SK-N-SH (cell line): ENCODE results near the gene ISYNA1. TPM values are rescaled to one million over a fixed set of nuclear protein-coding genes. Genes with fewer than 3 reads are reported as not detected.

ENCODE experiments used
- CTCF ChIA-PET: fragments of 300-600, 350-600 bp; formaldehyde crosslinking; extraction: SDS; loops from one replicate; lab custom pipeline; 2021; lab: Yijun Ruan, JAX
- POLR2A ChIA-PET: fragments of 350-600 bp; sonication (Branson Sonifier 250); formaldehyde crosslinking; extraction: SDS; loops from one replicate; lab custom pipeline; 2020; ENCODE audit warnings: antibody characterized with exemption, inconsistent platforms; lab: Yijun Ruan, JAX
- DNase-seq: peaks from one replicate; pipeline ENCODE4 v3.0.0; 2012
- H2AFZ ChIP-seq: fragments of 200-600 bp; sonication (generic); 2 replicates; pipeline ENCODE4 v1.8.1; 2016; ENCODE audit warnings: antibody characterized with exemption, mild to moderate bottlenecking, low read depth
- H3F3A ChIP-seq: fragments of 200-600 bp; sonication (generic); replicated peaks from 2 replicates; pipeline ENCODE3; 2016; ENCODE audit warnings: antibody characterized with exemption, mild to moderate bottlenecking; ENCODE audit not compliant: insufficient read depth
- H3K27ac ChIP-seq, 2 experiments: fragments of 200-500 bp in 1 of 2; fragments of 200-600 bp in 1 of 2; sonication (Bioruptor generic) in 1 of 2; sonication (generic), shearing (Covaris generic) in 1 of 2; 2 replicates each; pipeline versions ENCODE4 v1.5.1 to v1.6.1; 2014 to 2016; ENCODE audit warnings: low read depth in 2 of 2, inconsistent platforms in 1 of 2, low read length in 1 of 2, mild to moderate bottlenecking in 1 of 2, mixed read lengths in 1 of 2
- H3K27me3 ChIP-seq: fragments of 200-600 bp; sonication (generic), shearing (Covaris generic); 2 replicates; pipeline ENCODE4 v1.6.1; 2016; ENCODE audit warnings: mixed run types; ENCODE audit not compliant: insufficient read depth
- H3K36me3 ChIP-seq, 2 experiments: fragments of 200-500 bp in 1 of 2; fragments of 200-600 bp in 1 of 2; sonication (Bioruptor generic) in 1 of 2; sonication (generic) in 1 of 2; replicated peaks in 1 of 2; 2 replicates each; pipeline versions ENCODE3 to v1.5.1; 2014 to 2016; ENCODE audit warnings: low read length in 1 of 2, mild to moderate bottlenecking in 1 of 2; ENCODE audit not compliant: insufficient read depth in 2 of 2, control insufficient read depth in 1 of 2
- H3K4me1 ChIP-seq, 2 experiments: fragments of 200-500 bp in 1 of 2; fragments of 200-600 bp in 1 of 2; sonication (Bioruptor generic) in 1 of 2; sonication (generic), shearing (Covaris generic) in 1 of 2; 2 replicates each; pipeline versions ENCODE4 v1.5.1 to v1.6.1; 2014 to 2016; ENCODE audit warnings: low read depth in 1 of 2, low read length in 1 of 2, mixed run types in 1 of 2; ENCODE audit not compliant: insufficient read depth in 2 of 2, control insufficient read depth in 1 of 2
- H3K4me2 ChIP-seq: fragments of 200-600 bp; sonication (generic), shearing (Covaris generic); 2 replicates; pipeline ENCODE4 v1.6.1; 2017; ENCODE audit warnings: mixed run types
- H3K4me3 ChIP-seq, 2 experiments: fragments of 200-500 bp in 1 of 2; fragments of 200-600 bp in 1 of 2; sonication (Bioruptor generic) in 1 of 2; sonication (generic), shearing (Covaris generic) in 1 of 2; 2 replicates each; pipeline versions ENCODE4 v1.5.1 to v1.8.1; 2014 to 2016; ENCODE audit warnings: low read depth in 2 of 2, inconsistent platforms in 1 of 2, low read length in 1 of 2, mild to moderate bottlenecking in 1 of 2, mixed read lengths in 1 of 2, moderate library complexity in 1 of 2
- H3K79me2 ChIP-seq: fragments of 200-600 bp; sonication (generic); 2 replicates; pipeline ENCODE4 v1.8.1; 2017; ENCODE audit warnings: mild to moderate bottlenecking; ENCODE audit not compliant: insufficient read depth
- H3K9ac ChIP-seq: fragments of 200-600 bp; sonication (generic); 2 replicates; pipeline ENCODE4 v1.6.1; 2017; ENCODE audit warnings: mixed run types
- H3K9me2 ChIP-seq: fragments of 200-600 bp; sonication (generic); 2 replicates; pipeline ENCODE4 v1.6.1; 2017; ENCODE audit warnings: mixed run types
- H3K9me3 ChIP-seq: fragments of 200-600 bp; sonication (generic); 2 replicates; pipeline ENCODE4 v1.6.1; 2017; ENCODE audit warnings: mixed run types, mild to moderate bottlenecking, moderate library complexity
- H4K20me1 ChIP-seq: fragments of 200-600 bp; sonication (generic); 2 replicates; pipeline ENCODE4 v1.6.1; 2017; ENCODE audit warnings: mild to moderate bottlenecking, mixed run types; ENCODE audit not compliant: insufficient read depth
- CTCF ChIP-seq: fragments of 200-600 bp; sonication (generic); IDR thresholded peaks from 2 replicates; pipeline ENCODE4 v1.6.1; 2017; ENCODE audit warnings: antibody characterized with exemption, mild to moderate bottlenecking, moderate library complexity
- EP300 ChIP-seq, 2 experiments: IDR thresholded peaks; 2 replicates each; pipeline versions ENCODE4 v1.4.0 to v1.6.1; 2012; ENCODE audit warnings: borderline replicate concordance in 1 of 2, low read depth in 1 of 2, low read length in 1 of 2
- FOSL2 ChIP-seq: IDR thresholded peaks from 2 replicates; pipeline ENCODE4 v1.4.0; 2012; ENCODE audit warnings: low read depth, mild to moderate bottlenecking, moderate library complexity, borderline replicate concordance
- JUND ChIP-seq: IDR thresholded peaks from 2 replicates; pipeline ENCODE4 v1.4.0; 2012
- MXI1 ChIP-seq: IDR thresholded peaks from 2 replicates; pipeline ENCODE4 v1.6.1; 2012; ENCODE audit warnings: mild to moderate bottlenecking, low read depth, low read length, improper control_type of control experiment
- RCOR1 ChIP-seq: fragments of 150-350 bp; IDR thresholded peaks from 2 replicates; pipeline ENCODE4 v1.6.1; 2017; ENCODE audit warnings: antibody characterized with exemption, low read length
- RXRA ChIP-seq: IDR thresholded peaks from 2 replicates; pipeline ENCODE4 v1.4.0; 2012; ENCODE audit warnings: low read depth, mild to moderate bottlenecking, borderline replicate concordance
- TCF12 ChIP-seq: IDR thresholded peaks from 2 replicates; pipeline ENCODE4 v1.4.0; 2012
- TEAD4 ChIP-seq: IDR thresholded peaks from 2 replicates; pipeline ENCODE4 v1.4.0; 2012; ENCODE audit warnings: mild to moderate bottlenecking, borderline replicate concordance; ENCODE audit not compliant: insufficient read depth
- USF2 ChIP-seq: fragments of 150-350 bp; IDR thresholded peaks from 2 replicates; pipeline ENCODE4 v1.6.1; 2017; ENCODE audit warnings: antibody characterized with exemption, low read length, low read depth, borderline replicate concordance
- WGBS: methylation state at CpG from one replicate; pipeline ENCODE4 v1.1.6; 2017; ENCODE audit warnings: low lambda C conversion rate; 5-methylcytosine and 5-hydroxymethylcytosine counted together
- polyA plus RNA-seq, 3 experiments: library from polyadenylated mRNA; depleted of rRNA; stranded (reverse); fragments of >200 nt; gene quantifications; 2 replicates each; pipeline ENCODE4 v1.2.3, GENCODE V29; 2012
- TF ChIP-seq, protein P1 (sequence below): IDR thresholded peaks from 2 replicates; pipeline ENCODE4; 2012
- TF ChIP-seq, protein P2 (sequence below): IDR thresholded peaks from 2 replicates; pipeline ENCODE4 v1.4.0; 2012; ENCODE audit warnings: low read depth

ISYNA1 gene
- 48.0 and 49.4 TPM in 2 replicates for polyA plus RNA-seq (2012; rRNA removed)
- polyA plus RNA-seq (2012; cell fraction: cytosol; rRNA removed) = 10.9 and 17.3 TPM in 2 replicates
- polyA plus RNA-seq (2012; cell fraction: nucleus; rRNA removed) = 216 and 280 TPM in 2 replicates

DNA sequence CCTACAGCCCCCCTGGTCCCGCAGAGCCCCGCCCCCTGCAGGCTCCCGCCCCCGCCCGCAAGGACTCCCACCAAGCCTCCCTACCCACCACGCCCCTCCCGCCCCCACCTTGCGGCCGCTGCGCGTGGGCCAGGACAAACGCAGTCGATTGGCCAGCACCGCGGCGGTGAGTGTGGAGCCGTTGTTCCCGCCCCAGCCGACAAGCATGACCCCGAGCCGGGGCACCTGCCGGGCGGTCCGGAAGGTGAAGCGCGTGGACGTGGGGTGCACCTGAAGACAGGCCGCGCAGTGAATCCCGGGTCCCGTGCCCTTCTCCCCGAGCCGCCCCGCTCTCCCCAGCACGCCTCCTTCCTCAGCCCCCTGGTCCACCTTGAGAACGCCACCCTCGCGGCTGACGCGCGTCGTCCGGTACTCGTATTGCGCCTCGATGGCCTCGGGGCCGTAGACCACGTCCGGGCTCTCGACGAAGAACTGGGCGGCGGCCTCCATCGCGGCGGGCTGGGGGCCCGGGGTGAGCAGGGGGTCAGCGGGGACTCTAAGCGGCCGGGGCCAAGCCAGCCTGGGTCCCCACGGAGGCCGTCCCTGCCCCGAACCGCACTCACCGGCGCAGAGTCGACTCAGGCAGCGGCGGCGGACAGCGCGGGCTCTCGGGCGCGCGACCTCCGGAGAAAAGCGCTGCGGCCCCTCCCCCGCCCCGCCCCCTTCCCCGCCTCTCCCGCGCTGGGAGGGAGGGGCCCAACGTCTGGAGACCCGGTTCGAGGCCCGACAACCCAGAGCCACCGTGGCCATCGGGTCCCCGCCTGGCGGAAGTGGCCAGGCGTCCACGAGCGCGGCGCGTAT, at the start of gene ISYNA1:
Gene ISYNA1, minus strand, starts transcription at position 643 of the 840 bp plus-strand sequence. Its CDS starts 154 bp downstream, at position 489.
- H3K79me2 ChIP-seq = no peaks in the 10 kb centered on the region
- no peaks in the 10 kb centered on the region for H3K27me3 ChIP-seq
- WGBS = 38% methylated on average over 10 of the region's 99 CpGs
- no peak for TF ChIP-seq TCF12
- peak; percentile 14; the same call in 1 of the 2 replicates for TF ChIP-seq MXI1
- TF ChIP-seq, protein P1, sequence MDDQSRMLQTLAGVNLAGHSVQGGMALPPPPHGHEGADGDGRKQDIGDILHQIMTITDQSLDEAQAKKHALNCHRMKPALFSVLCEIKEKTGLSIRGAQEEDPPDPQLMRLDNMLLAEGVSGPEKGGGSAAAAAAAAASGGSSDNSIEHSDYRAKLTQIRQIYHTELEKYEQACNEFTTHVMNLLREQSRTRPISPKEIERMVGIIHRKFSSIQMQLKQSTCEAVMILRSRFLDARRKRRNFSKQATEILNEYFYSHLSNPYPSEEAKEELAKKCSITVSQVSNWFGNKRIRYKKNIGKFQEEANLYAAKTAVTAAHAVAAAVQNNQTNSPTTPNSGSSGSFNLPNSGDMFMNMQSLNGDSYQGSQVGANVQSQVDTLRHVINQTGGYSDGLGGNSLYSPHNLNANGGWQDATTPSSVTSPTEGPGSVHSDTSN = no peak
- TF ChIP-seq RCOR1 = no peak
- no peak for TF ChIP-seq JUND
- TF ChIP-seq, protein P2, sequence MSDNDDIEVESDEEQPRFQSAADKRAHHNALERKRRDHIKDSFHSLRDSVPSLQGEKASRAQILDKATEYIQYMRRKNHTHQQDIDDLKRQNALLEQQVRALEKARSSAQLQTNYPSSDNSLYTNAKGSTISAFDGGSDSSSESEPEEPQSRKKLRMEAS = peak; percentile 60; the same call in 1 of the 2 replicates
- peak within 1 kb of the TSS; percentile 32 to 82; a peak in 3 of 4 replicates for H3K27ac ChIP-seq
- no peaks in the 10 kb centered on the region for H4K20me1 ChIP-seq
- H3K9me3 ChIP-seq = no peaks in the 10 kb centered on the region
- H3K4me3 ChIP-seq = peak within 1 kb of the TSS; percentile 62 to 65
- H3F3A ChIP-seq = peaks cover 19% of the 10 kb centered on the region
- CTCF ChIA-PET = interaction anchor here (0.6 to 3.9 kb wide), 7 partner anchors 11 to 583 kb away, joined by 3 to 30 read pairs (median 4); no protein-coding TSS in a partner anchor
- POLR2A ChIA-PET = interaction anchor here (0.9 kb wide), 1 partner anchor 21 kb away, joined by 3 read pairs; no protein-coding TSS in a partner anchor
- peak within 1 kb of the TSS; percentile 87 for H3K4me2 ChIP-seq
- peak; percentile 94 for DNase-seq
- peaks cover 0 to 3% of the 10 kb centered on the region in 2 experiments for H3K36me3 ChIP-seq
- peaks cover 0 to 25% of the 10 kb centered on the region in 2 experiments; a peak in 2 of 4 replicates for H3K4me1 ChIP-seq
- H3K9me2 ChIP-seq = no peaks in the 10 kb centered on the region
- peak within 1 kb of the TSS; percentile 51 for H3K9ac ChIP-seq
- H2AFZ ChIP-seq = no peak within 1 kb of the TSS

DNA sequence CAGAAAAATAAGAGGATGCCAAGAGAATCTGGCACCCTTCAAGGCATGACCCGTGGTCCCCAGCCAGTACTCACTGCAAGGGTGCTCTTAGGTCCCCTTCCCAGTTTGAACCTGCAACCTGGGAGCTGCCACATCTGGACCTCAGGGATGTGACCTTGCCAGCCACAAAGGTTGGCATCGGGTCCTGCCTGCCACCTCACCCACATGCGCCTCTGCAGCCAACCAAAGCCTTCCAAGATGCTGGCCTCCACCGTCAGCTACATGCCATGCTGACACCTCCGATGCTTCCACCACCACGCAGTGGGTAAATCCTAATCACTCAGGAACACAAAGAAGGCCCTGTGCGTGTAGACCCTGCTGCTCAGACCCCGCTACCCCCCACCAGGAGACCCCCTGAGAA, 48.8 kb upstream of the ISYNA1 start:
- ChIA-PET POLR2A (no interaction called here), CTCF (interaction anchor here (0.8 to 4.7 kb wide), 9 partner anchors 11 to 361 kb away, joined by 3 to 29 read pairs (median 14); partner anchors contain the start of genes ELL and REX1BD)
- no peak for DNase-seq
- Histone ChIP-seq H2AFZ (no peak overlapping the region), H3K4me2 (peak overlapping the region; percentile 60; the same call in 1 of the 2 replicates), H3K9me3 (no peaks in the 10 kb centered on the region), H3F3A (no peaks in the 10 kb centered on the region), H3K27me3 (no peaks in the 10 kb centered on the region), H3K4me3 (no peak overlapping the region), H4K20me1 (peaks cover 74% of the 10 kb centered on the region), H3K9ac (no peak overlapping the region), H3K4me1 (peaks cover 14 to 39% of the 10 kb centered on the region in 2 experiments; a peak in 2 of 4 replicates), H3K9me2 (no peaks in the 10 kb centered on the region), H3K36me3 (no peaks in the 10 kb centered on the region), H3K27ac (no peak overlapping the region), H3K79me2 (peaks cover 90% of the 10 kb centered on the region)
- TF ChIP-seq USF2 (no peak), TEAD4 (no peak), JUND (no peak), FOSL2 (no peak), CTCF (no peak), RXRA (no peak), EP300 (IDR thresholded peaks at IDR 0.05; ENCODE audit: borderline replicate concordance in 1 of 2, low read depth in 1 of 2, low read length in 1 of 2) (no peak)
- 92% methylated on average over 6 of the region's 8 CpGs for WGBS
